HCT116 (cell line): Measurements from ENCODE around the gene COL8A2. TPM values are rescaled to one million over a fixed set of nuclear protein-coding genes. Genes with fewer than 3 reads are reported as not detected.

Experiments used
- ATAC-seq: fragments of 200-7000 bp; cut with Tn5 transposase; 2 replicates; pipeline ENCODE4 v1.9.1; 2020; ENCODE audit warnings: mild to moderate bottlenecking, moderate library complexity
- BruUV-seq: library from RNA; stranded (reverse); fragments of 400-500 nt; replicated peaks from 2 replicates; lab custom pipeline; 2021; lab: Mats Ljungman, UMichigan
- CTCF ChIA-PET: fragments of 300-600 bp; sonication (Branson Sonifier 250); formaldehyde crosslinking; loops from one replicate; lab custom pipeline; 2021; ENCODE audit warnings: antibody characterized with exemption; lab: Charles Lee
- POLR2A ChIA-PET: fragments of 300-600, 350-600 bp; sonication (Branson Sonifier 250); formaldehyde crosslinking; loops from one replicate; lab custom pipeline; 2021; ENCODE audit warnings: antibody characterized with exemption; lab: Charles Lee
- RAD21 ChIA-PET, 2 experiments: fragments of 300-600 bp; sonication (Branson Sonifier 250); formaldehyde crosslinking; loops; one replicate each; lab custom pipeline; 2023; ENCODE audit warnings: low total read pairs in 2 of 2; ENCODE audit not compliant: uncharacterized antibody in 2 of 2, unreplicated experiment in 2 of 2, low non-redundant PET in 1 of 2; lab: Charles Lee
- DNase-seq: peaks from one replicate; pipeline ENCODE4 v3.0.0-alpha.2; 2010; ENCODE audit warnings: low read depth, low spot score
- H2AFZ ChIP-seq: fragments of 200-600 bp; shearing (Covaris generic), sonication (generic); 2 replicates; pipeline ENCODE4 v1.6.1; 2017; ENCODE audit warnings: low read depth, mixed run types, mixed read lengths, antibody characterized with exemption, low read length; ENCODE audit not compliant: poor library complexity, severe bottlenecking
- H3K27ac ChIP-seq: 2 replicates; pipeline ENCODE4 v1.5.1; 2012; ENCODE audit warnings: low read depth, low read length
- H3K27me3 ChIP-seq: fragments of 200-600 bp; sonication (generic); 2 replicates; pipeline ENCODE4 v1.6.1; 2016; ENCODE audit warnings: mixed run types, low read length, mixed read lengths; ENCODE audit not compliant: insufficient read depth
- H3K36me3 ChIP-seq, 2 experiments: fragments of 200-500 bp in 1 of 2; fragments of 200-600 bp in 1 of 2; sonication (Bioruptor generic) in 1 of 2; sonication (generic) in 1 of 2; 2 replicates each; pipeline versions ENCODE4 v1.5.1 to v1.6.1; 2014 to 2016; ENCODE audit warnings: low read length in 2 of 2, inconsistent platforms in 1 of 2, mixed read lengths in 1 of 2, mixed run types in 1 of 2; ENCODE audit not compliant: insufficient read depth in 2 of 2, control insufficient read depth in 1 of 2
- H3K4me1 ChIP-seq, 2 experiments: fragments of 200-600 bp in 1 of 2; sonication (generic) in 1 of 2; 2 replicates each; pipeline versions ENCODE4 v1.5.1 to v1.6.1; 2012 to 2017; ENCODE audit warnings: low read length in 2 of 2, inconsistent platforms in 1 of 2, mild to moderate bottlenecking in 1 of 2, mixed read lengths in 1 of 2, mixed run types in 1 of 2, moderate library complexity in 1 of 2; ENCODE audit not compliant: insufficient read depth in 2 of 2, control insufficient read depth in 1 of 2
- H3K4me2 ChIP-seq: fragments of 200-600 bp; sonication (generic); 2 replicates; pipeline ENCODE4 v1.6.1; 2017; ENCODE audit warnings: mixed run types, low read length, mixed read lengths
- H3K4me3 ChIP-seq, 2 experiments: fragments of 200-600 bp in 1 of 2; sonication (generic) in 1 of 2; replicated peaks in 1 of 2; 2 replicates each; pipeline ENCODE4 v1.5.1; 2011 to 2016; ENCODE audit warnings: low read length in 2 of 2, control low read depth in 1 of 2, low read depth in 1 of 2, mild to moderate bottlenecking in 1 of 2, mixed read lengths in 1 of 2, mixed run types in 1 of 2
- H3K79me2 ChIP-seq: fragments of 200-600 bp; sonication (generic); 2 replicates; pipeline ENCODE4 v1.6.1; 2017; ENCODE audit warnings: mild to moderate bottlenecking, mixed run types, low read length, moderate library complexity, mixed read lengths; ENCODE audit not compliant: insufficient read depth
- H3K9ac ChIP-seq: fragments of 200-600 bp; sonication (generic); 2 replicates; pipeline ENCODE4 v1.6.1; 2016; ENCODE audit warnings: low read length, mixed read lengths
- H3K9me2 ChIP-seq: fragments of 200-600 bp; sonication (generic), shearing (Covaris generic); 2 replicates; pipeline ENCODE4 v1.6.1; 2017; ENCODE audit warnings: mixed run types, mild to moderate bottlenecking, moderate library complexity; ENCODE audit not compliant: insufficient read depth
- H3K9me3 ChIP-seq, 2 experiments: fragments of 200-500 bp in 1 of 2; fragments of 200-600 bp in 1 of 2; sonication (Bioruptor generic) in 1 of 2; sonication (generic) in 1 of 2; 2 replicates each; pipeline ENCODE4 v1.6.1; 2014 to 2017; ENCODE audit warnings: low read length in 2 of 2, mixed read lengths in 2 of 2, inconsistent platforms in 1 of 2, low read depth in 1 of 2, mild to moderate bottlenecking in 1 of 2, mixed run types in 1 of 2, moderate library complexity in 1 of 2; ENCODE audit not compliant: control insufficient read depth in 1 of 2, insufficient read depth in 1 of 2
- H4K20me1 ChIP-seq: fragments of 200-600 bp; sonication (generic), shearing (Covaris generic); 2 replicates; pipeline ENCODE4 v1.6.1; 2017; ENCODE audit warnings: mixed run types, mild to moderate bottlenecking, moderate library complexity; ENCODE audit not compliant: insufficient read depth
- ATF3 ChIP-seq: IDR thresholded peaks from 2 replicates; pipeline ENCODE4 v1.6.1; 2012
- CEBPB ChIP-seq: IDR thresholded peaks from 2 replicates; pipeline ENCODE4 v1.6.1; 2012; ENCODE audit warnings: low read depth
- CTCF ChIP-seq, 3 experiments: fragments of 200-600 bp in 1 of 3; sonication (generic) in 1 of 3; IDR thresholded peaks in 2 of 3; conservative IDR thresholded peaks in 1 of 3; 2 replicates each; pipeline ENCODE4 v1.5.1; 2012 to 2017; ENCODE audit warnings: low read depth in 2 of 3, low read length in 2 of 3, antibody characterized with exemption in 1 of 3, borderline replicate concordance in 1 of 3, control low read depth in 1 of 3, mild to moderate bottlenecking in 1 of 3, mixed read lengths in 1 of 3, mixed run types in 1 of 3, moderate library complexity in 1 of 3; ENCODE audit not compliant: insufficient read depth in 1 of 3
- EGR1 ChIP-seq: IDR thresholded peaks from 2 replicates; pipeline ENCODE4 v1.6.1; 2012; ENCODE audit warnings: low read depth
- ELF1 ChIP-seq: IDR thresholded peaks from 2 replicates; pipeline ENCODE4 v1.6.1; 2012; ENCODE audit warnings: low read depth, borderline replicate concordance
- EZH2phosphoT487 ChIP-seq: fragments of 200-600 bp; IDR thresholded peaks from 2 replicates; pipeline ENCODE4 v1.6.1; 2018; ENCODE audit warnings: antibody characterized with exemption, borderline replicate concordance
- JUND ChIP-seq: IDR thresholded peaks from 2 replicates; pipeline ENCODE4 v1.6.1; 2012
- MAX ChIP-seq: IDR thresholded peaks from 2 replicates; pipeline ENCODE4 v1.6.1; 2012
- POLR2A ChIP-seq: IDR thresholded peaks from 2 replicates; pipeline ENCODE4 v1.7.0; 2011; ENCODE audit warnings: borderline replicate concordance; ENCODE audit not compliant: insufficient read depth, insufficient read length; ENCODE audit errors: extremely low read depth
- POLR2AphosphoS5 ChIP-seq: IDR thresholded peaks from 2 replicates; pipeline ENCODE4 v1.6.1; 2011; ENCODE audit warnings: mild to moderate bottlenecking, low read depth, low read length, moderate library complexity
- RAD21 ChIP-seq: IDR thresholded peaks from 2 replicates; pipeline ENCODE4 v1.6.1; 2012; ENCODE audit warnings: low read depth, mild to moderate bottlenecking
- REST ChIP-seq: IDR thresholded peaks from 2 replicates; pipeline ENCODE4 v1.6.1; 2012; ENCODE audit warnings: low read depth
- SP1 ChIP-seq: IDR thresholded peaks from 2 replicates; pipeline ENCODE4 v1.6.1; 2012; ENCODE audit warnings: low read depth
- SRF ChIP-seq: IDR thresholded peaks from 2 replicates; pipeline ENCODE4 v1.6.1; 2012; ENCODE audit warnings: low read depth
- TCF7L2 ChIP-seq: IDR thresholded peaks from 2 replicates; pipeline ENCODE4 v1.7.0; 2011; ENCODE audit warnings: borderline replicate concordance, inconsistent platforms; ENCODE audit not compliant: insufficient read depth, insufficient read length; ENCODE audit errors: extremely low read depth
- YY1 ChIP-seq: IDR thresholded peaks from 2 replicates; pipeline ENCODE4 v1.6.1; 2011; ENCODE audit warnings: low read length, low read depth, moderate library complexity, mild to moderate bottlenecking; ENCODE audit not compliant: insufficient replicate concordance; ENCODE audit errors: extremely low read depth
- ZBTB33 ChIP-seq: IDR thresholded peaks from 2 replicates; pipeline ENCODE4 v1.6.1; 2011; ENCODE audit warnings: mild to moderate bottlenecking, low read length, moderate library complexity; ENCODE audit not compliant: insufficient replicate concordance; ENCODE audit errors: extremely low read depth
- ZFX ChIP-seq: fragments of 450-650 bp; IDR thresholded peaks from 2 replicates; pipeline ENCODE4 v1.6.1; 2017
- ZNF274 ChIP-seq: fragments of 200-500 bp; sonication (Bioruptor generic); IDR thresholded peaks from 2 replicates; pipeline ENCODE4 v1.6.1; 2014; ENCODE audit warnings: mild to moderate bottlenecking, low read depth, low read length, inconsistent platforms
- intact Hi-C: fragments of 100-400 bp; cut with micrococcal nuclease; formaldehyde crosslinking; loops from 2 replicates; pipeline ENCODE4 v1.10.0; 2022
- total RNA-seq: library from RNA; stranded (reverse); gene quantifications from one replicate; pipeline ENCODE4 v1.2.1, GENCODE V29; 2021; ENCODE audit not compliant: unreplicated experiment

COL8A2 gene
- total RNA-seq, 1 experiment from 2014 or later: 0.05 TPM

GRCh38 chr1:36091698-36092097 is 33.3 kb downstream of the COL8A2 start:
- ATAC-seq (no peak), DNase-seq (no peak)
- no peaks in the 10 kb centered on the region for H3K9me3 ChIP-seq
- no peak overlapping the region for H3K4me2 ChIP-seq
- no peak overlapping the region for H3K4me3 ChIP-seq
- no peak overlapping the region for H2AFZ ChIP-seq
- peaks cover 27% of the 10 kb centered on the region for H3K79me2 ChIP-seq
- peaks cover 0 to 16% of the 10 kb centered on the region in 2 experiments; a peak in 2 of 4 replicates for H3K4me1 ChIP-seq
- no peaks in the 10 kb centered on the region for H3K9me2 ChIP-seq
- BruUV-seq: no TSS peak
- RAD21 ChIA-PET: no interaction called here
- no peaks in the 10 kb centered on the region for H3K27me3 ChIP-seq
- TF ChIP-seq CEBPB: no peak
- TF ChIP-seq ATF3: no peak
- TF ChIP-seq JUND: no peak
- no peak for TF ChIP-seq SRF
- no peak for TF ChIP-seq YY1
- TF ChIP-seq TCF7L2: no peak
- no peak for TF ChIP-seq ZFX
- no peak for TF ChIP-seq ELF1
- TF ChIP-seq POLR2AphosphoS5: no peak
- TF ChIP-seq SP1: no peak
- TF ChIP-seq REST: no peak
- no peak for TF ChIP-seq ZBTB33
- no peak for TF ChIP-seq POLR2A
- no peak for TF ChIP-seq MAX
- no peak for TF ChIP-seq CTCF (IDR thresholded peaks at IDR 0.05 in 2 of 3, conservative IDR thresholded peaks at IDR 0.05 in 1 of 3; ENCODE audit: borderline replicate concordance in 1 of 3, insufficient read depth in 1 of 3, low read depth in 2 of 3, low read length in 2 of 3)
- no peak for TF ChIP-seq EZH2phosphoT487
- no peak for TF ChIP-seq EGR1
- no peak for TF ChIP-seq ZNF274
- no peak for TF ChIP-seq RAD21
- no peaks in the 10 kb centered on the region for H4K20me1 ChIP-seq
- CTCF ChIA-PET: no interaction called here
- no peak overlapping the region for H3K9ac ChIP-seq
- POLR2A ChIA-PET: no interaction called here
- peaks cover 26 to 31% of the 10 kb centered on the region in 2 experiments; a peak in 3 of 4 replicates for H3K36me3 ChIP-seq
- intact Hi-C loops: no loop called here
- H3K27ac ChIP-seq: no peak overlapping the region
